DMS53 treated with DMSO at 0.1 percent for 48 hours (cell line): Measurements from ENCODE around the gene TSACC.
"Not testable (repeated sequence)": the region's sequence is repeated elsewhere in the genome, so short reads cannot be mapped to it uniquely, and the experiment has no call there.

Experiments used
- DNase-seq: peaks from one replicate; lab custom pipeline; 2025; ENCODE audit not compliant: unreplicated experiment; lab: John Stamatoyannopoulos, UW

Gene TSACC

DNA sequence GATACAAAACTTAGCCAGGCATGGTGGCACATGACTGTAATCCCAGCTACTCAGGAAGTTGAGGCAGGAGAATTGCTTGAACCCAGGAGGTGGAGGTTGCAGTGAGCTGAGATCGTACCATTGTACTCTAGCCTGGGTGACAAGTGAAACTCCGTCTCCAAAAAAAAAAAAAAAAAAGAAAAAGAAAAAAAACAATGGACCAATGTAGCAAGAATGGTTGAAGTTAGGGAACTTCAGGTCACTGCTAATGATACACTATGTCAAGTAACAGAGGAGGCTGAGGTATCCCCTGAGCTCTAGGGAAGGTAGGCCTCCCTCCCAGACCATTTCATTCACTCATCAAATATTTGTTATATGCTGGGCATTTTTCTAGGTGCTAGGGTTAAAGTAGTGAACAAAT, 7.7 kb downstream of the TSACC start:
- not testable (repeated sequence) for DNase-seq

GRCh38 chr1:156346636-156347035, 8.3 kb downstream of the TSACC start:
- DNase-seq = no peak

GRCh38 chr1:156347331-156347730, 9.0 kb downstream of the TSACC start:
- no peak for DNase-seq

DNA sequence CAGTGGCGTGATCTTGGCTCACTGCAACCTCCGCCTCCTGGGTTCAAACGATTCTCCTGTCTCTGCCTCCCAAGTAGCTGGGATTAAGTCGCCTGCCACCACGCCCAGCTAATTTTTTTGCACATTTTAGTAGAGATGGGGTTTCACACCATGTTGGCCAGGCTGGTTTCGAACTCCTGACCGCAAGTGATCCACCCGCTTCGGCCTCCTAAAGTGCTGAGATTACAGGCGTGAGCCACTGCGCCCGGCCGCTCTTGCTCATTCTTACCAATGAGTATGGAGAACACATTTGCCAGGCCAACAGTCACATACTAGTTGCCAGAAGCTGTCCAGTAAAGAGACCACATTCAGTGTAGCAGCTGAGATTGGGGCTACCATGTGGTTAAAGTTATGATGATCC, 14.2 kb downstream of the TSACC start:
- not testable (repeated sequence) for DNase-seq

DNA sequence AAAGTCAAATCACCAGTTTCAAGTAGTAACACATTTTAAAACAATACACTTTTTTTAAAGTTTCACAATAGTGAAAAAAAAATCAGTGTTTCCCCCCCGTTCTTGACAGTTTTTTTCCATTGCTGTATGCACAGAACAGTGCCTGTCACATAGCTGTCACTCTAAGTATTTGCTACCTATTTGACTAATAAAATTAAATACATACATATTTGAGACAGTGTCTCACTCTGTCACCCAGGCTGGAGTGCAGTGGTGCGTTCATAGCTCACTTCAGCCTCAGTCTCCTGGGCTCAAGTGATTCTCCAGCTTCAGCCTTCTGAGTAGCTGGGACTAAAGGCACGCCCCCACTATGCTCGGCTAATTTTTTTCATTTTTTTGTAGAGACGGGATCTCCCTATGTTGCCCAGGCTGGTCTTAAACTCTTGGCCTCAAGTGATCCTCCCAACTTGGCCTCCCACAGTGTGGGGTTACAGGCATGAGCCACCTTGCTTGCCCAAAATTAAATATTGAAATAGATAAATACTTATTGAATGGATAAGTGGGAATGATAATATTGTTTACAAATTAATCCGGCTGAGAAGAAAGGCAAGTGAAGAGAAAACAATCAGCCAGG, 18.0 kb downstream of the TSACC start:
- no peak for DNase-seq

DNA sequence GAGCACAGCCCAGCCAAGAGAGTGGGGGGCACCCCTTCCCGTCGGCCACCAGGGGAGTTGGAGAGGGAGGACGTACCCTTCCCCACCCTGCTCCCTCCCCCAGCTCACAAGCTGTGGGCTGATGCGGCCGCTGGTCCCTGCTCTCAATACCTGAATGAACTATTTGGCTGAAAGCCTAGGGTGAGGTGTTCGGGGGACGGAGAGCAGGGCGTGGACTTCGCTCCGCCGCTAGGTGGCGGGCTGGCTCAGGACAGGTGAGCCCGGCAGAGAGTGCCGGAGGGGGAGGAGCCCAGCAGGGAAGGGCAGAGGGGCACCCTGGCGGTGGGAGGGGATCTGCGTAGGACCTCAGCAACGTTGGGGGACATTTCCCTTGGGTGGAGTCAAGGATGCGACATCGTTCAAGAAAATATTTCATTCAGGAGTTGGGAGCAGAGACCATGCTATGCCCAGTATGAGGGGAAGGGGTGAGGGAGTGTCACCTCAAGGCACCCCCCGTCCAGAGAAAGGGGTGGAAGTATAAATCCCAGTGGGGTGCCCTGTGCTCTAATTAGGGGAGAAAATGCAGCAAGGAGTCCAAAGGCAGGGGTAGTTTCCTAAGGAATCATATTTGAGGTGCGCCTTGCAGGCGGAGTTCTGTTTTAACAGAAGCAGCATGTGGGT, 18.7 kb downstream of the TSACC start:
- peak; percentile 73 for DNase-seq

DNA sequence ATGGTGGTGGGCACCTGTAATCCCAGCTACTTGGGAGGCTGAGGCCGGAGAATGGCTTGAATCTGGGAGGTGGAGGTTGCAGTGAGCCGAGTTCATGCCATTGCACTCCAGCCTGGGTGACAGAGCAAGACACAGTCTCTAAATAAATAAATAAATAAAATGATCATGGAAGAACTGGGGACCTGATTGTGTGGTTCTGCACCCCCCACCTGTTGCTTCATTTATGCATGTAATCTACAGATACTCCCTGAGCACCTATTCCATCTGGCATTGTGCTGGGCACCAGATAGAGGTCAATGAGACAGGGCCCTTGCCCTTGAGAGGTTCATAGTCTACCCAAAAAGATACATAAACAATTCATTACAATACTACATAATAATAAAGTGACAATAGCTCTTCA, 19.7 kb downstream of the TSACC start:
- DNase-seq = no peak

DNA sequence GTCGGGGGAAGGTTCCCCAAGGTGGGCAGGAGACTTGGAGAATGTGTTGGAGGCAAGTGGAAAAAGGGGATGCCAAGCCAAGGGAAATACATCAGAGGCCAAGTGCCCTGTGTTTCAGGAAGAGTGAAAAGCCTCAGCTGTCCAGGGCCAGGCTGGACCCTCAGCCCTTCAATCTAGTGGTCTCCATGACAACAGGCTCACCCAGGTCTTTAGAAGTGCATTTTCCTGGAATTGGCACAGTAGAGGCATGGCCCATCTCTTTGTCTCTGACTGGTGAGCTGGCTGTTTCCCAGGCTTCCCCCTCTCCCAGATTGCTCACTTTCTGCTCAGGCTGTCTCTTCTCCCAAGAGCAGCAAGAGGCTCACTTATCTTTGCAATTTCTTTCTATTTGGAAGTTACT, 20.3 kb downstream of the TSACC start:
- no peak for DNase-seq

DNA sequence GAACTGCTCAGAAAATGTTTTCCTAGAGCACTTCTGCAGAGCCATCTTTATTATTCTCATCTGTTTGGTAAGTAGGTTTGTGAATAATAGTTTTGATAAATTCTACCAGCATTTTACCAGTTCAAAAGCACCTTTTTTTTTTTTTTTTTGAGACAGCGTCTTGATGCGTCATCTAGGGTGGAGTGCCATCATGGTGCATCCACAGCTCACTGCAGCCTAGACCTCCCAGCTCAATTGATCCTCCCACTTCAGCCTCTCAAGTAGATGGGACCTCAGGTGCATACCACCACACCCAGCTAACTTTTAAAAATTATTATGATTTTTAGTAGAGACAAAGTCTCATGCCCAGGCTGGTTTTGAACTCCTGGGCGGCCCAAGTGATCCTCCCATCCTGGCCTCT, 20.9 kb downstream of the TSACC start:
- DNase-seq = no peak

DNA sequence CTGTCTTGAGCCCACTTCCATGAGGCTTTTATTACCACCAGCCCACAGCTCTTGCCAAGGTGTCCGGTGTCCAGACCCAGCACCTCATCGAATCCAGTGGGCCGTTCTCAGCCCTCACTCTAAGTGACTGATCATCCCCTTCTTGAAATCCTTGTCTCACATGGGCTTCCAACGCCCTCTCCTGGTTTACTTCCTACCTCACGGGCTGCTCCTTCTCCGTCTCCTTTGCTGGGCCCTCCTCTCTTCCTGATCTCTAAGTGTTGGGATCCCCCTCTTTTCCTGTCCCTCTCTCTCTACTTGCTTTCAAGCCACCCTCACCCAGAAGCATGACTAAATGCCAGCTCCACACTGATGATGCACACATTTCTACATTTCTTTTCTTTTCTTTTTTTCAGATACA, 21.6 kb downstream of the TSACC start:
- no peak for DNase-seq

DNA sequence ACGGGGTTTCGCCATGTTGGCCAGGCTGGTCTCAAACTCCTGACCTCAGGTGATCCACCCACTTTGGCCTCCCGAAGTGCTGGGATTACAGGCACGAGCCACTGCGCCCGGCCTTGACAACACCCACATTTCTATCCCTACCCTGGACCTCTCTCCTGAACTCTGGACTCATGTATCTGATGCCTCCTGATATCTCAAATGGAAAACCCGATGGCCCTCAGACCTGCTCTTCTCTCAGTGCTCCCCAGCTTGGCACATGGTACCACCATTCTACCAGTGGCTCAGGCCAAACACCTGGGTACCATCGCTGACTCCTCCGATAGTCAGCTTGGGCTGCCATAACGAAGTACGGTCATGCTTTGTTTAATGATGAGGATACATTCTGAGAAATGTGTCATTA, 22.2 kb downstream of the TSACC start:
- no peak for DNase-seq

- no peak for DNase-seq
Measured at GRCh38 chr1:156365754-156366153, 27.4 kb downstream of the TSACC start.

DNA sequence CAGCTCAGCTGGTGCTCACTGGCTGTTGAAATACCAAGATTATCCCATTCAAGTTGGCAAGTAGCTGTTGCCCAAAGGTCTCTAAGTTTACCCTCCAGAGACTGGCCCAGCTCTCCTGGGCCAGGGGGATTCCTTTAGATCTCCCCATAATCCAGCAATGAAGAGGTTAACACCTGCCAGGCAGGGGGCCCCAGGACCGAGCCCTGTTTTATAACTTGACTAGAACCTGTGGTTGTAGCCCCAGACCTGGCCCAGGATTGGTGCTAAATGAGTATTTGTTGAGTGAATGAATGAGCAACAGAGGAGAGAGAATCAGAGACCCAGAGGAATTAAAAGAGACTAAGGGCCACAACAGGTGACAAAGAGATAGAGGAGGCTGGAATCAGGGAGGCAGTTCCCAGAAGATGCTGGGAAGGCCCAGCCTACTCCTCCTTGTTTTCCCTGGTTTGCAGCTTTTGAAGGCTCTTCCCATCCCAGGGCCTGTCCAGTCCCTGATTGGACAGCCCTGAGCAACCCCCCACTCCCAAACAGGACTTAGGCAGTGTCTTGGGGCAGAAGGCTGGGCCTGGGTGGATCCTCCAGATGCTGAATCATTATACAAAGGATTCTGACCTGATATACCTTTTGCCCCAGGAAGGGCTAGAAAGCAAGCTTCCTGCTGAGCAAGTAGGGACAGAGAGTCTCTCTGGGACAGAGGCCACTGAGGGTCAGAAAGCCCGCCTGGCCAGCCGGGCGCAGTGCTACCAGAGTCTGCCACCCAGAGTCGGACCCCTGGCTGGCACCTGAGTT, 28.2 kb downstream of the TSACC start:
- DNase-seq = no peak

DNA sequence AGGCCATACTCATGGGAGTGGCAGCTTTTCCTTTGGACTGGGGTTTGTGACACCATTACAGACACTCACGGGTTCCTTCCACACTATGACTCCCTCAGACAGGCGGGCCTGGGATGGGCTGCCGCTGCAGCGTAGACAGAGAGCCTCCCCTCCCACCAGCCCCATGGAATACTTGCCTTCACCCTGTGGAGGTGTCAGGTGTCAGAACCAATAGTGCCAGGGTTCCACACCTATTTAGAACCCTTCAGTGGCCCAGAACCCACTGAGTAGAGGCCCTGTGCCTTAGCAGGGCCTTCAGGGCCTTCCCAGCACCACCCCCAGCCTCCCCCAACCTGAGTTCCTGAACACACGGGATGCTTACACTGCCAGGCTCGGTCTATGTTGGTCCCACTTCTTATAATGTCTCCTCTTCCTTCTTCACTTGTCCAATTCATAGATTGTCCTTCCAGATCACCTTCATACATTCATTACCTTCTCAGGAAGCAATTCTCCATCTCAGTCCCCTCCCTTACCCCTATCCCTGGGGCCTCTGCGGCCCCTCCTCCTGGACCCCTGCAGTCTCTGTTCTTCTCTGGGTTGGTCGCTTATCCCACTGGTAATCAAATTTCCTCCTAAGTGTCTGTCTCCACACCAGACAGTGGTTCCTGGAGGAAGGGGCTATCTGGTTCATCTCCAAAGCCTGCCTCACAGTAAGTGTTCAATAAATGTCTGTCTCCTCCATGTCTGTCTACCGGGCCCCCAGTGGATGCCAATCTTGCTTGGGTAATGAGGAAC, 29.2 kb downstream of the TSACC start:
- DNase-seq = no peak

DNA sequence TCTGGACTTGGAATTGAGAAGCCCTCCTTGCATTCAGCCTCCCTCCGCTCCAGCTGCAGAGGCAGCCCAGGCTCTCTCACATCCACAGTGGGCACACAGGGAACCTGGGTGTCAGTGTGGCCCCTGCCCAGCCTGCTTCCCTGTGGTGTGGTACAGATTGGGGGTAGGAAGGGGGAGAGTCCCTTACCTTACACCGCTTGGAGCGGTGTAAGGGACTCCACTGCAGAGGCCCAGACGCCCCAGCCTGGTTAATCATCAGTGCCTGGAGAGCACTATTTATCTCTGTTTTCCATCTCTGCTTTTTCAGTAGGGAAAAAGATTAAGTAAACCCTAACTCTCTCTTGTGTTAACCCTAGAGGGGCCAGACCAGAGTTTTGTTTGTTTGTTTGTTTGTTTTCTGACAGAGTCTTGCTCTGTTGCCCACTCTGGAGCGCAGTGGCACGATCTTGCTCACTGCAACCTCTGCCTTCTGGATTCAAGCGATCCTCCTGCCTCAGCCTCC, 29.9 kb downstream of the TSACC start:
- no peak for DNase-seq

DNA sequence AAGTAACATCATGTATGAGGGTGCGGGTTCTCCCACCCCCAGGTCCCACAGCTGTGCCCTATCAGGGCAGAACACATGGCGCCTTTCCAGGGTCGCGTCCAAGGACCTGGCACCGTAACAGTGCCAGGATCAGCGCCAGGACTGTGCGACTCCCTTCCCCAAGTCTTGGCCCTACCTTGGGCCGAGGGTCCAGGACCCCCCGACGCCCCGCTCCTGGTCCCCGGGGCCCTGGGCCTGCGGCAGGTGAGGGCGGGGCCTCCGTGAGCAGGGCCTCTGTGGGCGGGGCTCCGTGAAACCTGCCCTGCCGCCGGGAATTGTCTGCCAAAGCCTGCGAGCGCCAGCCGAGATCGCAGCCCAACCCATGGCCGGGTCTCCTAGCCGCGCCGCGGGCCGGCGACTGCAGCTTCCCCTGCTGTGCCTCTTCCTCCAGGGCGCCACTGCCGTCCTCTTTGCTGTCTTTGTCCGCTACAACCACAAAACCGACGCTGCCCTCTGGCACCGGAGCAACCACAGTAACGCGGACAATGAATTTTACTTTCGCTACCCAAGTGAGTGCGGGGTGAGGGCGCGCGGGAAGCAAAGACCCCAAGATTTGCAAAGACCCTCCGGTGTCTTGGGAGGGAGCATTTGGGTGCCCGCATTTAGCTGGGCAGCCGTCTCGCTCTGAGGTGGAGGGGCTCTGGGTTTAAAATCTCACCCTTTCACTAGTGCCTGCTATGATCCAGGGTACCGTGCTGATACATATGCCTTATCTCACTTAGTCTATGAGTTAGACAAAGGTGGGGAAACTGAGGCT, 30.8 kb downstream of the TSACC start, which contains the start of gene RHBG:
Gene RHBG (plus strand): TSS at position 323 of the 796 bp plus-strand sequence. CDS start 39 bp downstream, at position 362.
- peak; percentile 61 for DNase-seq

DNA sequence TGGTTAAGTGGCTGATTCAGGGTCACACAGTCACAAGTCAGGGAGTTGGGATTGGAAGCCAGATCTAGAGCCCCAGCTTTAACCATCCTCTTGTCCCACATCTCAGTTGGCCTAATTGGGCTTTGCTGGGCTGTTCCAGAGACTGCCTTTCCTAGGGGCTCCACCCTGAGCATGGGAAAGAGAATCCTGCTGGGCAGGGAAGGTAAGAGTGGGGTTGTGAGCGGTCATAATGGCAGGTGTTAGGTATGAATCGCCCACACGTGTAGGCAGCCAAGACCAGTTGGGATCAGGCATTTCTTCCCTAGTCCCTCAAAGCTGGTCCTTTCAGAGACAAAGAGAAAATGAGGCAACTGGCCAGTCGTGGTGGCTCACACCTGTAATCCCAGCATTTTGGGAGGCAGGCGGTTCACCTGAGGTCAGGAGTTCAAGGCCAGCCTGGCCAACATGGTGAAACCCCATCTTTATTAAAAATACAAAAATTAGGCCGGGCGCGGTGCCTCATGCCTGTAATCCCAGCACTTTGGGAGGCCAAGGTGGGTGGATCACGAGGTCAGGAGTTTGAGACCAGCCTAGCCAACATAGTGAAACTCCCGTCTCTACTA, 31.5 kb downstream of the TSACC start:
- not testable (repeated sequence) for DNase-seq

GRCh38 chr1:156371553-156372264, 33.4 kb downstream of the TSACC start:
- DNase-seq = no peak

DNA sequence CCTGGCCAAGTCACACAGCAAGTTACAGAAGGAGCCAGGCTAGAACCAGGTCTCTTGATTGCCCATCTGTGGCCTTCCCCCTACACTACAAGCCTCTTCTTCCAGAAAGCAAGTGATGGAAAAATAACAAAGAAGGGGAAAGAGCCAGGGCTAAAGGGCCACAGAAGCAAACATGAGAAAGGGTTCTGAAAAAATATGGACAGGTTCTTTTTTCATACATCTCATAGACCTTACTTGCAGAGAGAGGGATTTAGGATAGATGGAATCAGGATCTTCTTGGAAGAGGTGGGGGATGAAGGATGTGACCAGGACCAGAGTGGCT, 33.9 kb downstream of the TSACC start:
- no peak for DNase-seq
